LNCaP clone FGC (cell line): ENCODE data around the gene TNKS1BP1.

ENCODE experiments used
- DNase-seq: peaks from one replicate; pipeline ENCODE4 v3.0.0-alpha.2; 2011; ENCODE audit warnings: low read depth
- H3K4me3 ChIP-seq: 2 replicates; pipeline ENCODE4 v1.5.1; 2011; ENCODE audit warnings: mild to moderate bottlenecking, low read depth, low read length, control low read depth
- CTCF ChIP-seq: IDR thresholded peaks from 2 replicates; pipeline ENCODE4 v1.5.1; 2012; ENCODE audit warnings: mild to moderate bottlenecking; ENCODE audit not compliant: control insufficient read depth, insufficient read depth; ENCODE audit errors: extremely low read depth

TNKS1BP1 gene

GRCh38 chr11:57306161-57306876, 18.4 kb downstream of the TNKS1BP1 start:
- no peak for DNase-seq
- TF ChIP-seq CTCF = no peak
- no peak overlapping the region for H3K4me3 ChIP-seq

- H3K4me3 ChIP-seq = no peak overlapping the region
- TF ChIP-seq CTCF = no peak
- no peak for DNase-seq
Observed at GRCh38 chr11:57305523-57305922, 19.2 kb downstream of the TNKS1BP1 start.

GRCh38 chr11:57303990-57304579, 20.7 kb downstream of the TNKS1BP1 start:
- TF ChIP-seq CTCF = no peak
- no peak for DNase-seq
- H3K4me3 ChIP-seq = no peak overlapping the region

DNA sequence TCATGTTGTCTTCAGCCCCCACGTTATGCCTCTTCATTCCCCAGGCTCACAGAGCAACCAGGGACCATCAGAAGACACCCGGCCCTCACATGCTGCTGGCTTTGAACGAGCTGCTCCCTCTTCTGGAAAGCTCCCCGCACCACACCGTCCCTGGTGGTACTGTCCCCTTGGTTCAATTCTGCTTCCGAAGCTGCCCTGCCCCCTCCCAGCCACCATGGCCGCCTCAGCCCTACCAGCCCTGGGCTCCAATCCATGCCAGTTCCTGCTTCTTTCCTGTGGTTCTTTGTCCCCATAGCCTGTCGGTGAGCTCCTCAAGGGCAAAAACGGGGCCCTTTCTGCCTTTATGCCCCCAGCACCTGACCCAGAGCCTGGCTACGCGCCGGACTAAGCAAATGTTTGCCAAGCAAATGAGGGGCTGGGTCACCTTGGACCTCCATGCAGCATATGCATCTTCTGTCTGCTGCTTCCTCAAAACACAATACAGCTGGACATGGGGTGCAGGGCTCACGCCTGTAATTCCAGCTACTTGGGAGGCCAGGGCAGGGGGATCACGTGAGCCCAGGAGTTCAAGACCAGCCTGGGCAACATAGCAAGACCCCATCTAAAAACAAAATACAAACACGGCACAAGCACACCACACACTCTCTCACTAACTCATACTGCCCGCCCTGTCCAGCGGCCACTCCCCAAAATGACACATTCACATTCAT, 21.3 kb downstream of the TNKS1BP1 start:
- no peak for DNase-seq
- TF ChIP-seq CTCF = no peak
- H3K4me3 ChIP-seq = no peak overlapping the region

DNA sequence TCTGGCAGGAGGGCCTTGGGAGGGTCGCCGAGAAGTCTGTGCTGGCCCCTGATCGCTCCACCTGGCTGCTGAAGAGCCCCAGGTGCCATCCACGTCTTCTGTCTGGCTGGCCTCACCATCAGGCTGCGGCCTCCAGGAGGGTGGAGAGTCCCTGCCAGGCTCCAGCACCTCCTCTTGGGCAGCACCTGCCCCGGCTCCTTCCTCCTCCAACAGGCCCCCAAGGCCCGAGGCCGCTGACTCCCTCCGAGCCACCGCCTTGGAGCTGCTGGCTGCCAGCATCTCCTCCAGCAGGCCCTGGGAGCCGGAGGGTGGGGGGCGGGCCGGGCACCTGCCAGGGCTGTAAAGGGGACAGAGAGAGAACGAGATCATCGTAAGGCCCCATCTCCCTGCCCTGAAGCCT, 22.3 kb downstream of the TNKS1BP1 start:
- no peak for DNase-seq

DNA sequence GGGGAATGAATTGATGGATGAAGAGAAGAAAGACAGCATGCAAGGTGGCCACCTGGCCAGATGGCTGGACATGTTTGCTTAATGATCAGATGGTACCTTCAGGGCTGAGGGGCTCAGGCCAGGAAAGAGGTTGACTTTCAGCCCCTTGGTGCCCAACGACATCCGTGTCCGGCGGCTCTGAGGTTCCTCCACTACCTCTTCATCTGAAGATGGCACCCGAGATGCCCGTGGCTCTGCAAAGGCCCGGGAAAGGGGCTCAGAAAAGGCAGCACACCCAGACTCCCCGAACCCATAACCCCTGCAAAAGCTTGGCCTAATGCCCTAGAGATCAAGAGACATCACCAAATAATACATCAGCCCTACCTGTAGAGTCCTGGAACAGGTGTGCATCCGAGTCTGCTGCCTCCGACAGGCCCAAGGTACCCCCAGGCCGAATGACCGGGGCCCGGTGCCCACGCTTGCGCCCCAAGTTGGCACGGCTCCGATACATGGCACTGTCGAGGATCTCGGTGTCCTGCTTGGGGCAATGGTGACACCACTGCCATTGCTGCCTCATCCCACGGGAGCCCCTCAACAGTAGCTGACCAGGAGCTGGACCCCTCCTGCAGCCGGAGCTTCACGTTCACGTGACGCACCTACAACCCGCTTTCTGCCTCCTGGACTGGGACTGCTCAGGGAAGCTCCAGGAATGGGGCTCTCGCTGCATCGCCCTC, 22.9 kb downstream of the TNKS1BP1 start:
- no peak for DNase-seq
- no peak overlapping the region for H3K4me3 ChIP-seq
- TF ChIP-seq CTCF = no peak

More for the DNA sequence above, 22.3 kb downstream of the TNKS1BP1 start:
- H3K4me3 ChIP-seq = no peak overlapping the region
- TF ChIP-seq CTCF = no peak
